Measurements from ENCODE around the gene SLC7A6. TPM values are rescaled to one million over a fixed set of nuclear protein-coding genes. Genes with fewer than 3 reads are reported as not detected.

Gene SLC7A6
- total and polyA plus RNA-seq, 2 of the 13 experiments (the other 11 are each of a cell fraction or from before 2014, with no cell fraction given), result 35.8 to 70.8 TPM

- peak; percentile 58; the same call in 1 of the 2 replicates for TF ChIP-seq NCOA1 (CRISPR knock-in tag; IDR thresholded peaks at IDR 0.05)
- TF ChIP-seq CBFB (CRISPR knock-in tag; IDR thresholded peaks at IDR 0.05), result 0 out of 2 replicates have a peak, but pooled peaks have one; percentile 15
- TF ChIP-seq NR2C2 (CRISPR knock-in tag; IDR thresholded peaks at IDR 0.05; ENCODE audit: borderline replicate concordance), result 0 out of 2 replicates have a peak, but pooled peaks have one; percentile 13
- TF ChIP-seq GLI4 (CRISPR knock-in tag; IDR thresholded peaks at IDR 0.05; ENCODE audit: borderline replicate concordance), result no peak
- peak; percentile 92 for TF ChIP-seq TBL1XR1 (IDR thresholded peaks at IDR 0.05; ENCODE audit: borderline replicate concordance, low read length, partially characterized antibody)
- peak; percentile 78; the same call in 1 of the 2 replicates for TF ChIP-seq ZBTB4 (CRISPR knock-in tag; IDR thresholded peaks at IDR 0.05; ENCODE audit: borderline replicate concordance)
- TF ChIP-seq PRDM10 (CRISPR knock-in tag; IDR thresholded peaks at IDR 0.05; ENCODE audit: low read depth), result peak; percentile 81; the same call in 1 of the 2 replicates
- TF ChIP-seq EHMT2 (IDR thresholded peaks at IDR 0.05; ENCODE audit: borderline replicate concordance, low read depth, low read length), result no peak
- peak; percentile 65 for TF ChIP-seq HMGXB3 (CRISPR knock-in tag; IDR thresholded peaks at IDR 0.05; ENCODE audit: borderline replicate concordance)
- TF ChIP-seq HOXA7 (CRISPR knock-in tag; IDR thresholded peaks at IDR 0.05), result no peak
- TF ChIP-seq ZNF317 (CRISPR knock-in tag; IDR thresholded peaks at IDR 0.05), result peak; percentile 90
- no peak for TF ChIP-seq ZNF33B (CRISPR knock-in tag; IDR thresholded peaks at IDR 0.05)
- no peak for TF ChIP-seq AKAP8 (CRISPR knock-in tag; IDR thresholded peaks at IDR 0.05)
Measured at GRCh38 chr16:68265078-68265920, 973 bp downstream of the SLC7A6 start (continued).
